GM12878 (cell line): ENCODE measurements around the gene PRR5. TPM values are rescaled to one million over a fixed set of nuclear protein-coding genes. Genes with fewer than 3 reads are reported as not detected.

Experiments used
- ATAC-seq: fragments of 200-7000 bp; cut with Tn5 transposase; 3 replicates; pipeline ENCODE4 v1.9.1; 2020; ENCODE audit warnings: mild to moderate bottlenecking, moderate library complexity
- BruUV-seq: library from RNA; stranded (reverse); fragments of 400-500 nt; replicated peaks from 2 replicates; lab custom pipeline; 2021; lab: Mats Ljungman, UMichigan
- CTCF ChIA-PET: fragments of 300-600 bp; sonication (Branson Sonifier 250); formaldehyde crosslinking; extraction: SDS; loops from one replicate; lab custom pipeline; 2021; ENCODE audit warnings: inconsistent platforms; lab: Yijun Ruan, JAX
- POLR2A ChIA-PET: fragments of 350-600 bp; formaldehyde crosslinking; extraction: SDS; loops from one replicate; lab custom pipeline; 2021; ENCODE audit warnings: inconsistent platforms; lab: Charles Lee
- RAD21 ChIA-PET: fragments of 300-600 bp; sonication (Branson Sonifier 250); formaldehyde crosslinking; loops from one replicate; lab custom pipeline; 2023; ENCODE audit warnings: antibody characterized with exemption; ENCODE audit not compliant: unreplicated experiment; lab: Charles Lee
- SMC1A ChIA-PET: fragments of 300-600 bp; sonication (Branson Sonifier 250); formaldehyde crosslinking; loops from one replicate; lab custom pipeline; 2023; ENCODE audit not compliant: unreplicated experiment, uncharacterized antibody; lab: Charles Lee
- DNase-seq: peaks from one replicate; pipeline ENCODE4 v3.0.0-alpha.2; 2011; ENCODE audit warnings: low read depth, low spot score
- FAIRE-seq: peaks from 3 replicates; lab custom pipeline; 2011; peaks lifted over from hg19 to GRCh38; lab: Jason Lieb, UNC
- H2AFZ ChIP-seq: 2 replicates; pipeline ENCODE4 v1.6.0; 2011; ENCODE audit warnings: low read depth, low read length, control low read depth; ENCODE audit not compliant: control insufficient read depth
- H3K27ac ChIP-seq: 2 replicates; pipeline ENCODE4 v1.5.1; 2011; ENCODE audit warnings: control low read depth; ENCODE audit not compliant: control insufficient read depth, insufficient read depth
- H3K27me3 ChIP-seq, 2 experiments: replicated peaks in 1 of 2; 2 replicates each; pipeline versions ENCODE4 v1.6.0 to v1.6.1; 2011; ENCODE audit warnings: low read length in 1 of 2; ENCODE audit not compliant: control insufficient read depth in 2 of 2, insufficient read depth in 2 of 2
- H3K36me3 ChIP-seq, 2 experiments: 2 replicates each; pipeline ENCODE4 v1.5.1; 2011; ENCODE audit warnings: low read length in 1 of 2; ENCODE audit not compliant: control insufficient read depth in 2 of 2, insufficient read depth in 2 of 2
- H3K4me1 ChIP-seq: 2 replicates; pipeline ENCODE4 v1.6.1; 2011; ENCODE audit warnings: mild to moderate bottlenecking, low read length, moderate library complexity, mixed read lengths; ENCODE audit not compliant: control insufficient read depth, insufficient read depth
- H3K4me2 ChIP-seq: 2 replicates; pipeline ENCODE4 v1.6.0; 2011; ENCODE audit warnings: control low read depth; ENCODE audit not compliant: control insufficient read depth, insufficient read depth
- H3K4me3 ChIP-seq: fragments of 200-600 bp; sonication (generic); 2 replicates; pipeline ENCODE4 v1.5.1; 2016
- H3K79me2 ChIP-seq: 2 replicates; pipeline ENCODE4 v1.6.0; 2011; ENCODE audit warnings: low read length; ENCODE audit not compliant: control insufficient read depth, insufficient read depth
- H3K9ac ChIP-seq: 2 replicates; pipeline ENCODE4 v1.8.0; 2011; ENCODE audit warnings: low read length, control low read depth, mixed read lengths; ENCODE audit not compliant: control insufficient read depth, insufficient read depth
- H3K9me3 ChIP-seq: replicated peaks from 3 replicates; pipeline ENCODE4 v1.5.1; 2011; ENCODE audit warnings: mild to moderate bottlenecking, low read length; ENCODE audit not compliant: control insufficient read depth, insufficient read depth
- H4K20me1 ChIP-seq: 2 replicates; pipeline ENCODE4 v1.6.0; 2011; ENCODE audit not compliant: control insufficient read depth, insufficient read depth
- BHLHE40 ChIP-seq, 2 experiments: fragments of 450-650 bp in 1 of 2; IDR thresholded peaks; 2 replicates each; pipeline ENCODE4 v1.6.1; 2011 to 2017; ENCODE audit warnings: low read depth in 2 of 2, borderline replicate concordance in 1 of 2, improper control_type of control experiment in 1 of 2, low read length in 1 of 2, mild to moderate bottlenecking in 1 of 2
- CUX1 ChIP-seq: IDR thresholded peaks from 2 replicates; pipeline ENCODE4 v1.6.1; 2012; ENCODE audit warnings: improper control_type of control experiment, low read depth, low read length; ENCODE audit not compliant: insufficient replicate concordance
- HDAC2 ChIP-seq: fragments of 200-600 bp; sonication (generic); IDR thresholded peaks from 2 replicates; pipeline ENCODE4 v1.6.1; 2017
- HSF1 ChIP-seq: fragments of 150-350 bp; IDR thresholded peaks from 2 replicates; pipeline ENCODE4 v1.6.1; 2014; ENCODE audit warnings: mild to moderate bottlenecking, low read depth, low read length
- IKZF2 ChIP-seq, 2 experiments: fragments of 450-650 bp; IDR thresholded peaks; 2 replicates each; pipeline ENCODE4 v1.6.1; 2017; ENCODE audit warnings: mild to moderate bottlenecking in 2 of 2, moderate library complexity in 2 of 2
- KLF5 ChIP-seq: fragments of 450-650 bp; IDR thresholded peaks from 2 replicates; pipeline ENCODE4 v1.6.1; 2014; ENCODE audit warnings: mild to moderate bottlenecking; ENCODE audit not compliant: partially characterized antibody
- MXI1 ChIP-seq: fragments of 150-350 bp; IDR thresholded peaks from 2 replicates; pipeline ENCODE4 v1.6.1; 2011; ENCODE audit warnings: low read depth, mild to moderate bottlenecking, inconsistent platforms, low read length, improper control_type of control experiment
- NR2C1 ChIP-seq: fragments of 450-650 bp; IDR thresholded peaks from 2 replicates; pipeline ENCODE4 v1.6.1; 2017; ENCODE audit warnings: antibody characterized with exemption, mild to moderate bottlenecking, moderate library complexity
- POLR2A ChIP-seq: IDR thresholded peaks from 2 replicates; pipeline ENCODE4 v1.6.1; 2011; ENCODE audit warnings: low read depth, mild to moderate bottlenecking, low read length
- POLR2AphosphoS5 ChIP-seq: IDR thresholded peaks from 2 replicates; pipeline ENCODE4 v1.6.1; 2011; ENCODE audit warnings: mild to moderate bottlenecking, low read length, inconsistent platforms
- RAD21 ChIP-seq: IDR thresholded peaks from 2 replicates; pipeline ENCODE4 v1.6.1; 2011; ENCODE audit warnings: mild to moderate bottlenecking, low read depth, low read length, moderate library complexity; ENCODE audit not compliant: insufficient read depth
- SMC3 ChIP-seq: IDR thresholded peaks from 2 replicates; pipeline ENCODE4 v1.6.1; 2011; ENCODE audit warnings: low read length, improper control_type of control experiment, borderline replicate concordance
- USF1 ChIP-seq: IDR thresholded peaks from 2 replicates; pipeline ENCODE4 v1.6.1; 2011; ENCODE audit warnings: borderline replicate concordance, low read depth, mild to moderate bottlenecking, moderate library complexity, mixed read lengths, low read length; ENCODE audit not compliant: insufficient read depth; ENCODE audit errors: extremely low read length
- YY1 ChIP-seq: IDR thresholded peaks from 2 replicates; pipeline ENCODE4 v1.6.1; 2011; ENCODE audit warnings: low read depth, mild to moderate bottlenecking, low read length
- ZSCAN29 ChIP-seq: fragments of 450-650 bp; IDR thresholded peaks from 2 replicates; pipeline ENCODE4 v1.6.1; 2017; ENCODE audit warnings: mild to moderate bottlenecking, moderate library complexity
- WGBS: methylation state at CpG from one replicate; pipeline ENCODE4 v1.1.6; 2016; ENCODE audit warnings: low lambda C conversion rate; ENCODE audit not compliant: insufficient replicate concordance, insufficient coverage; ENCODE audit errors: missing lambda C conversion rate; 5-methylcytosine and 5-hydroxymethylcytosine counted together
- in situ Hi-C: fragments of 300-500 bp; cut with MboI; formaldehyde crosslinking; loops from 9 replicates; pipeline ENCODE4 v1.14.3; 2018; ENCODE audit warnings: mixed read lengths
- intact Hi-C: fragments of 100-400 bp; cut with micrococcal nuclease; formaldehyde crosslinking; loops from one replicate; pipeline ENCODE4 v1.14.2; 2022; ENCODE audit not compliant: unreplicated experiment
- polyA plus RNA-seq, 11 experiments: library from polyadenylated mRNA; depleted of rRNA in 4 of 11; unstranded in 6 of 11; stranded (reverse) in 5 of 11; fragments of >200 nt; fragmentation: Nextera tagmentation in 4 of 11; fragmentation: Illumina TruSeq in 1 of 11; extraction: Ambion mirVana in 4 of 11; extraction: Trizol in 1 of 11; gene quantifications; 1 replicate in 1 of 11; 2 replicates in 10 of 11; pipeline versions ENCODE4 v1.2.1 to v1.2.3, GENCODE V29; 2011 to 2016; ENCODE audit warnings: inconsistent platforms in 2 of 11, missing spikeins in 2 of 11, low read depth in 1 of 11
- total RNA-seq, 4 experiments: library from RNA; depleted of rRNA in 3 of 4; stranded (reverse); fragments of >200 nt in 3 of 4; fragmentation: Illumina TruSeq in 1 of 4; extraction: Trizol in 1 of 4; gene quantifications; 2 replicates each; pipeline versions ENCODE4 v1.2.1 to v1.2.3, GENCODE V29; 2013 to 2021

Gene PRR5
- total and polyA plus RNA-seq, 10 of the 15 experiments (the other 5 are each of a cell fraction or from before 2014, with no cell fraction given): 0.03 to 9.4 (median 1.5) TPM

- TF ChIP-seq CUX1 (no peak), NR2C1 (no peak), KLF5 (no peak), IKZF2 (IDR thresholded peaks at IDR 0.05) (no peak), POLR2AphosphoS5 (no peak), MXI1 (no peak), HDAC2 (no peak)
Measured at GRCh38 chr22:44667829-44668189, 34.2 kb upstream of the PRR5 start (continued).

GRCh38 chr22:44668190-44668885 lies 33.7 kb upstream of the PRR5 start:
- Histone ChIP-seq H3K4me2 (no peak overlapping the region), H3K9me3 (no peaks in the 10 kb centered on the region), H2AFZ (no peak overlapping the region), H3K36me3 (no peaks in the 10 kb centered on the region), H3K27ac (no peak overlapping the region), H3K27me3 (peaks cover 1 to 10% of the 10 kb centered on the region in 2 experiments), H3K4me1 (peaks cover 5% of the 10 kb centered on the region; the same call in 1 of the 2 replicates), H3K79me2 (no peaks in the 10 kb centered on the region), H3K4me3 (no peak overlapping the region), H4K20me1 (no peaks in the 10 kb centered on the region), H3K9ac (no peak overlapping the region)
- ATAC-seq (no peak), FAIRE-seq (no peak), DNase-seq (no peak)
- 3% methylated on average over 41 of the region's 87 CpGs for WGBS
- POLR2A ChIA-PET: no interaction called here
- no TSS peak for BruUV-seq
- SMC1A ChIA-PET: no interaction called here
- intact Hi-C loops (no loop called here), in situ Hi-C loops (no loop called here)
- no peak for TF ChIP-seq POLR2A
- TF ChIP-seq ZSCAN29: no peak
- TF ChIP-seq SMC3: no peak
- peak in 1 of 2 experiments; percentile 57; a peak in 1 of 4 replicates for TF ChIP-seq BHLHE40 (IDR thresholded peaks at IDR 0.05; ENCODE audit: borderline replicate concordance in 1 of 2, low read depth in 2 of 2, low read length in 1 of 2)
- TF ChIP-seq RAD21: no peak
- no peak for TF ChIP-seq HSF1
- no peak for TF ChIP-seq YY1
- TF ChIP-seq USF1: no peak
- RAD21 ChIA-PET: no interaction called here
- CTCF ChIA-PET: no interaction called here
